GM11168 (cell line): ENCODE data around the gene HIRA.

Experiments used
- in situ Hi-C: fragments of 300-500 bp; cut with MboI; formaldehyde crosslinking; loops from one replicate; pipeline ENCODE4 v1.12.0; 2022; ENCODE audit warnings: low sequenced_read_pairs; ENCODE audit not compliant: unreplicated experiment

The HIRA gene

DNA sequence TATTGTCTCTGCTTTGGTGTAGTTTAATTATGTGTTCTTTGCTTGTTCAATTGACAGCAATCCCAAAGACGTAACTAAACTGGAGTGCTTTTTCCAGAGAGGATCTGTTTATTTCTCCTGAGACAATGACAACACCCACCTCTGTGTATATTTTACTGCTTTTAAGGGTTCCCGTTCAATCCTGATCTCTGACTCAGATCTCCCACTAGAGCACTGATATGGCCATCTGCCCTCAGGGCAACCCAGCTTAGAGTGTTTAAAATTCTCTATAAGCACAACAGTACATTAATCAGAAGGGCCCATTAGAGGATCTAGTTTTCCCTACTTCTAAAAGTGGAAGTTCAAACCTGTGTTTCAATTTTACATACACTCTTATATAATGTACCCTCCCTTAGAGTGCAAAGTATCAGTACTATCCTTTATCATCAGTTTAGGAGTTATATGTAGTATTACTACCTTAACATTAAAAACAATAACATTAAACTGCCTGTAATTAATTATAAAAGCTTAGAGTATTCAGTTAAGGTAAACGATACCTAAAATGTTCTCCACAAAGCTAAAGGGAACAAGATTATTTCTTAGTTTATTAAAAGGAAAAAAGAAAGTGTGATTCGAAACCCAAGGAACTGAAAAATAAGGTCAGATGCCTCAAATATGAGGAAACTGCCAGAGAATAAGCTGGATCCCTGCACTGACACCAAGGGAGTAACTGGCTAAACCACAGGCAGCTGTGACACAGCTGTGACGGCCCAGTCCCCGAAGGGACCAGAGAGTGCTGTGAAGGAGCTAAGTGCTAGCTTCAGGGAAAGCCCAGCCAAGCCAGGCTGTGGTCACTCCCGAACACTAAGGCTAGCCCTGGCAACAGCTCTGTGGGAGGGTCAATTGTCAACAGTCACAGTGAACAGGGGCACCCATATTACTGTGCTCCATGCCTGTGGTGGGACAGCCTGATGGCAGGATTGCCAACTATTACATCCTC is 32.2 kb upstream of the HIRA start:
- in situ Hi-C loops, result no loop called here

DNA sequence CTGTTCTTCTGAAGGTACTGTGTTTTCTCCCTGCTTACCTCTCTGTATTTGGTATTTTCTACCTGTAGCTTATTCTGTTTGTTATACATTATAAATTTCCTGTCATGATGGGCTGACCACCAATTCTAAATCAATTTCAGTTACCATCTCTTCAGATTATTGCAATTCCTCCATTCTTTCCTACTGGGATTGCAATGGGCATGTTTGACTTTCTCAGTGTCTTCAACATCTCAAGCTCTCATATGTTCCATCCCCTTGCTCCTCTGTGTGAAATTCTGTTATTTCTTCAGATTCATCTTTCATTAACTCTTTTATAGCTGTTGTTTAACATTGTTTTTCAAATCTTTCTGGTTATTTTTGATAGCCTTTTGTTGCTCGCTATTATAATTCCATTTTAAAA is 31.5 kb upstream of the HIRA start:
- in situ Hi-C loops, result no loop called here

DNA sequence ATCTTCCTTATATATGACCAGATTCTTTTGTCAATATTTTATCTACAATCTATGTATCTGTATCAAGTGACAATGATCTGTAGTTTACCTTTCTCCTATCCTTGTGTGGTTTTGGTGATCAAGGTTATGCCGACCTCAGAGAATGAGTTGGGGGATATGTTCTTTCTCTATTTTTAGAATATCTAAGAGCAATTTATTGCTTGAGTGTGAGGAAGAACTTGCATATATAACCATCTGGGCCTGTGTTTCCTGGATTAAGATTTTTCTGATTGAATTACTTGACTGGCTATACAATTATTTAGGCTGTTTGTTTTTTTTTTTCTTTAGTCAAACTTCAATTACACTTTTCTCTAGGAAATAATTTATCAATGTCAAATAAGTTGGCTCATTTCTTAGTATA is 30.0 kb upstream of the HIRA start:
- in situ Hi-C loops, result no loop called here

DNA sequence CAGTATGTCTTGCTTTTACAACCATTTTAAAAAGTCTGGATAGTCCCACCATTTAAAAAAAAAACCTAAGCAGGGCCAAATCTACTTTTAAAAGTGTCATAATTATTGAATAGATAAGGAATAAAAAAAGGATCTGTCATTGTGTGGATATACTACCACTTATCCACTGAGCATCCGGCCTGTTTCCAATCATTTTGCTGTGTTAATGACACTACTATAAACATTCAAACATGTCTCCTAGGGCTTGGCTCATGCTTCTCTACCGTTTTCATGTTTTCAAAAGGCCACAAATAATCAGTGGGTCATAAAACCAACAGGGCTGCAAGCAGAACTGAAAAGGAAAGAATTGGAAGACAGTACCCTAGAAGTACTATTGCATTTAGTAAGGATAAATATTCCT is 28.5 kb upstream of the HIRA start:
- in situ Hi-C loops, result no loop called here

DNA sequence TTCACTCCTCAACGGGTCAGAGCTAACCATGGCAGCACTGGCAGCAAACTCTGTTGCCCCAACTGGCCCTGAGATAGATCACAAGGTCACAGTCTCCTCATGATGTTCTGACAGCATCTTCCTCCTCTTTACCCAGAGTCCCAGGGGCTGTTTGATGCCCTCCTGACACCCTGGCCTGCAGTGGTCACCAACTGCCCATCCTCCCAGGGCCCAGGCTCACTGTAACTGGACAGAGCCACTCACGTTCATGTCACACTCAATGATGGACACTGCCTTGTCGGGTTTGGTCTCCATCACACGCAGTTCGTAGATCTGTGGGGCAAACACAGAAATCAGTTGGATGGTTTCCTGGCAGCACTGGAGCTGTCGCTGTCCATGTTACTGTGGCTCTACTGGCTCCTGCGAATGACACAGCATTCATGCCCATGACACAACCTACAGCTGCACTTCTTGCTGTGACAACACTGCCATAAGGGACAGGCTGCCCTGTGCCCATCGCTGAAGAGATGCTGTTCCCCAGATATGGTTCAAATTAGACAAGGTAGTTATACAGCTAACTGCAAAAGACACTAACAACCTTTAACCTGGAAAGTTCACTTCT is 26.4 kb upstream of the HIRA start:
- in situ Hi-C loops, result no loop called here

DNA sequence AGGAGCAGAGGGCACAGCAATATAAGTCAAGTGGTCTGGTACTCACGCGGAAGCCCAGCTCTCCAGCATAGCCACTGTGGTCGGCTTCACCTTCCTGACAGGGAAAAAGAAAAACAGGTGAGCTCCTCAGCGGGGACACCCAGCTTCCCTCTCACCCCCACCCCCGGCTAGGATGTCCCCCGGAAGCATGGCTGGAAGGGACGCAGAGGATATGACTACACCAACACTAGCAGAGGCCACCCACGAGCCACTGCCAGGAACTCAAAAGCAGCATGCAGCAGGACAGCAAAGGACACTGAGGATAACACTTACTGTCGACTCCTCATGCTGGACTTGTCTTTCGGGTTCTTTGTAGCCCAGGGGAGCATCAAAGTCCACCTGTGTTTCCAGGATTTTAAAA is 25.0 kb upstream of the HIRA start:
- in situ Hi-C loops, result no loop called here

DNA sequence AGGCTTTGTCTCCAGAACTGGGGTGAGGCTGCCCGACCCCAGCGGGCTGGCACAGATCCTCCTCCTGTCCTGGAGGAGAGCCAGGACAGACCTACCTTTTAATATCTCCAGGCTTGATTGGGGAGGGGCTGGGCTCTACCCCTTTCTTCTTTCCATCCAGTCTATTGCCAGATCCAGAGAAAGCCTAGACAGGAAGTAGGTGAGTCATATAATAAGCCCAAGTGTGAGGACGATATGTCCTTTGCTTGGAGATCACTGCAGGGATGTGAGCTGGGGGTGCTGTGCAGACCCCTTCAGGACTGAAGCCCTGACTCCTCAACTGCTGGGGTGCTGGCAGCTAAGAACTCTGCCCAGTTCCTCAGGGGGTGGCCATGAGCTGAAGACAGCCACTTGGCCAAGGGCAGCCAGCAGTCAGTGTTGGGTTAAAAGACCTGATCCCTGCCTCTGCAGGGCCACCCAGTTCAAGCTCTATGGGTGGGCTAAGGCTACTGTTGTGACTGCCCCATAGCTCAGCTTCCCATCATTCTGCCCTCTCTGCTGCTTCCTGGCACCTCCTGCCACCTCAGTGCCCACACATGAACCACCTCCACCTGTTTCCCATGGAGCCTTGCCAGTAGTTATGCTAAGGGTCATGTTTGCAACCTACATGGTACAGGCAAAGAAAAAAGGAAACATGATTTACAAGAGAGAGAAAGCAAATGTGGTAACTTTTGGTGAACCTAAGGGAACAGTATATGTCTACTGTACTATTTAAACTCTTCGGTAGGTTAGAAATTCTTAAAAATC is 24.2 kb upstream of the HIRA start:
- in situ Hi-C loops, result no loop called here

DNA sequence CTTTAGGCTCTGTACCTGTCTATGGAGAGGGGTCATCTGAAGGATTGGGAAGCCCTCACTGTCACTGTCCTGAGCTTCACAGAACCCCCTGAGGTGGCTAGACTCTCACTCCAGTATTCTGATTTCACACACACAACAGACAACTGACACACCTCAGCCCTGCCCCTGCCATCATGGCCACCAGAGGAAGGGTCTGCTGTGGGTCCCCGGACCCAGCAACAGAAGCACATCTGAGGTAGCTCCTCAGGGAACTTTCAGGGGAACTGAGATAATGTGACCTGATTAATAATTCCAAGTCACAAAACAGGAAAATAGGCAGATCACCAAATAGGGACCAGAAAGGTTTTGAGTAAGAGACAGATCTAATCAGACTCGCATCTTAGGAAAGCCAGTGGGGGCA is 23.5 kb upstream of the HIRA start:
- in situ Hi-C loops, result no loop called here

DNA sequence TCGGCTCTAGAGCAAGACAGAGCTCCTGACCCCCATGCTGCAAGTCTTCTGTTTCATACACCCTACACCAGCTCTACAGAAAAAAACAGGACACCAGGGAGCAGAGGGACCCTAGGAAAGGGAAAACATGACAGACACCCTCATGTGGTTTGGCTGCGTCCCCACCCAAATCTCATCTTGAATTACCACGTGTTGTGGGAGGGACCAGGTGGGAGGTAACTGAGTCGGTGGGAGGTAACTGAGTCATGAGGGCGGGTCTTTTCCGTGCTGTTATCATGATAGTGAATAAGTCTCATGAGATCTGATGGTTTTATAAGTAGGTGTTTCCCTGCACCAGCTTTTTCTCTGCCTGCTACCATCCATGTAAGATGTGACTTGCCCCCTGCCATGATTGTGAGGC is 22.6 kb upstream of the HIRA start:
- in situ Hi-C loops, result no loop called here

DNA sequence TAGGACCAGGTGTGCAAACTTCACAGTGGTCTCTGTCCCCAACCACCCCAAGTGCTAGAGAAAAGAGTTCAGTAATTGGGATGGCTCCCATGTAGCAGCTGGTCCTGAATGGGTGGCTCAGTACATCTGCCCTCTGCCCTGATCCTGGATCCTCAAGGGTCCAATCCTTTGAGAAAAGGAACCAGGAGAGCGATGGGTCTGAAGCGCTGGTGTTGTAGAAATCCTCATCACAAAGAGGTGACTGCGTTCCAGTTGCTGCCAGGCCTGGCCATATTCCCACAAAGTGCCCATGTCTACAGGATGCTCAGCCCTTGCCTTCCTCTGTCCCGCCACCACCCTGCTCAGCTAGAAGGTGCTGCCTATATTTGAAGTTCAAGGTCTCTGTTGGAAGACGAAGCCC is 22.2 kb upstream of the HIRA start:
- in situ Hi-C loops, result no loop called here

DNA sequence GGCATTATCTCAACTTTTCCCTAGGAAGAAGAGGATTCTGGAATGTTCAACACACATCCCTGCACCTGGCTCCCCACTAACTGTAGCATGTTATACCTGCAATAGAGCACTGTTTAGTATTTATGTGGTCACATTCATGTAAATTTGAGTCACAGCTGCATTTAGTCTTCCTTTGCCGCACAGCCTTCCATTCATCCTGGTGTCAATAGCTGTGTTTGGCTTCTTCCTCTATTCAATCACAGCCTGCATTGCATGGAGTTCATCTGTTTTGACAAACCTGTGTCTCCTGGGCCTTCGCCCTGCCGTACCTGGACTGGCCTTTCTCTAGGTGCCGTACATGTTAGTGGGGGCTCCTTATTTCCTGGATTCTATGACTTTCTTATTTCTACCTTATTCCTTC is 20.0 kb upstream of the HIRA start:
- in situ Hi-C loops, result no loop called here

DNA sequence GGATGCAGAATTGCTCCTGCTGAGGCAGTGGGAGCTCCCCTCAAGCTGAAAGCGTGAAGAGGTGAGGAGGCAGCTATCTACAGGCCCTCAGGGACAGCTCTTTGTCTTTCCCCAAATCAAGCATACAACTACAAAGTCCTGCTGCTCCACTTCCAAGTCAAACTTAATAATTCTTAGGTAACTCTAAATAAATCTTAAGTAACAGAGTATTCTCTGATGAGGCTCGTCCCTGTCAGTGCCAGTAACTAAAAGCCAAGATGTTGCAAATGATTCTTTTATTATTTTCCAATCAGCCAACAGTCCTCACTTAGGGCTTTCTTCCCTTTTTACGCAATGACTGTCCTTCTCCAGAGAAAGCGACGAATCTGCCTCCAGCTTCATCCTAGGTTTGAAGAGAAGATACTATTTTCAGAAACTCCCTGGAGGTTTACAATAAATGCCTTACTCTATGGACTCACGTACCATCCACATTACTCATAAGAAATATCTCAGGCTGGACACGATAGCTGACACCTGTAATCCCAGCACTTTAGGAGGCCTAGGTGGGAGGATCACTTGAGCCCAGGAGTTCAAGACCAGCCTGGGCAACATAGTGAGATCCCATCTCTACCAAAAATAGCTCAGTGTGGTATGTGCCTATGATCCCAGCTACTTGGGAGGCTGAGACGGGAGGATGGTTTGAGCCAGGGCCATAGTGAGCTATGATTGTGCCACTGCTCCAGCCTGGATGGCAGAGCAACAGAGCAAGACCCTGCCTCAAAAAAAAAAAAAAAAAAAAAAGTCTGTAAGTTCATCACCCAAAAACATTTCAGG is 19.0 kb upstream of the HIRA start:
- in situ Hi-C loops, result no loop called here

DNA sequence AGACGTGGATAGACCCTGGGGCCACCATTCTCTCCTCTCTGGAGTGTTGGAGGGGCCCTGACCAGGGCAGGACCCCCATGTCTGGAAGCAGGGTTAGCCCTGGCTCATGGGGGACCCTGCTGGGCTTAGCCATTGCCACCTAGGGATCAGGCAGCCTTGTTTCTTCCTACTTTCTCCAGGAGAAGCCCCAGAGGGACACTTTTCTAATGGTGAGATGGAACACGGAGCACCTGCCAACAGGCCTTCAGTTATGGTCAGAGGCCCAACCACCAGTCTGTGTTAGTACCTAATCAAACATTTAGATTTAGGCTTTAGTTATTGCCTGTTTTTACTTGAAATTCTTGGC is 17.9 kb upstream of the HIRA start:
- in situ Hi-C loops, result no loop called here

DNA sequence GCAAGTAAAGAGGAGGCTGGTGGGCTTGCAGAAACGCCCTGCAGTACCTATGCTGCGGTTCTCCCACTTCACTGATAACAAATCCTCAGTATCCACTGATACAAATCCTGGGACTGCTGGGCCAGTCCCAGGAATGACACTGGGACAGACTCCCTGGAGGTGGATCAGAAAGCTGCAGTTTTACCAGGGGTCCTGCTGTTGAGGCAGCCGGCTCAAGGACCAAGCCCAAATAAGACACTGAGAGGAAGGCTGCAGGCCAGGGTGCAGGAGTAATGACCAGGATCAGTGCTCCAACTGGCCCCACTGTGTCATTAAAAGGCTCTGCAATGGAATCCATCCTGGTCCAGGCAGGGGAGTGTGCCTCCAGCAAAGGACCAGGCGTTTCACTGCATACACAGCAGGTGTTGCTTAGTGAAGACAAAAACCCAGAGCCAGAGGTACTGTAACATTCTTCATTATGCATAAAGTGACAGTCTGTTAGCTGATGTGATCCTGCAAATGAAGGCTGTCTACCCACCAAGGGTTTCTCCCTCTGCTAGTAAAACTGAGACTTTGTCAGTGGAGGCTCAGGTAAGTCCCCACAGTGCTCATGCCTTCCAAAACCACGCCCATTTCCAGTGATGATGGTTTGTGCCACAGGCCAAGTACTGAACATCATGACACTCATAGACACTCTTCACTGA is 17.3 kb upstream of the HIRA start:
- in situ Hi-C loops, result no loop called here

DNA sequence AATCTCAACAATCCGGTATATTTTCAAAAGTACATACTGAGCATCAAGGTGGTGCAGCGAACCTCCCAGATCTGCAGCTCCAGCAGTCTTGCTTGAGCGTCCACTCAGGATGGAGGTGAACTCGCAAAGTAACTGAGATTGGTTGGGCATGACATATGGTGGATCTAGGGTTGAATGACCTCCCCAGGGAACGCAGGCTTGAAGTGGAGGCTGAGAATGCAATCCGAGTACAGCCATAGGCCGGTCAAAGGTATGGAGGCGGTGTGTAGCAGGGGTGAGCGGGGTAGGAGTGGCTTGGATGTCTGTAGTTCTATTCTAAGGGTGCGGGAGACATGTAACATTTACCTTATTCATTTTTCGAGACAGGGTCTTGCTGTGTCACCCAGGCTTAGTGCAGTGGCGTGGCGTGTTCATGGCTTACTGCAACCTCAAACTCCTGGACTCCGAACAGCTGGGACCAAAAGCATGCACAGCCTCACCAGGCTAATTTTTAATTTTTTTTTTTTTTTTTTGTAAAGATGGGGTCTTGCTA is 16.6 kb upstream of the HIRA start:
- in situ Hi-C loops, result no loop called here

DNA sequence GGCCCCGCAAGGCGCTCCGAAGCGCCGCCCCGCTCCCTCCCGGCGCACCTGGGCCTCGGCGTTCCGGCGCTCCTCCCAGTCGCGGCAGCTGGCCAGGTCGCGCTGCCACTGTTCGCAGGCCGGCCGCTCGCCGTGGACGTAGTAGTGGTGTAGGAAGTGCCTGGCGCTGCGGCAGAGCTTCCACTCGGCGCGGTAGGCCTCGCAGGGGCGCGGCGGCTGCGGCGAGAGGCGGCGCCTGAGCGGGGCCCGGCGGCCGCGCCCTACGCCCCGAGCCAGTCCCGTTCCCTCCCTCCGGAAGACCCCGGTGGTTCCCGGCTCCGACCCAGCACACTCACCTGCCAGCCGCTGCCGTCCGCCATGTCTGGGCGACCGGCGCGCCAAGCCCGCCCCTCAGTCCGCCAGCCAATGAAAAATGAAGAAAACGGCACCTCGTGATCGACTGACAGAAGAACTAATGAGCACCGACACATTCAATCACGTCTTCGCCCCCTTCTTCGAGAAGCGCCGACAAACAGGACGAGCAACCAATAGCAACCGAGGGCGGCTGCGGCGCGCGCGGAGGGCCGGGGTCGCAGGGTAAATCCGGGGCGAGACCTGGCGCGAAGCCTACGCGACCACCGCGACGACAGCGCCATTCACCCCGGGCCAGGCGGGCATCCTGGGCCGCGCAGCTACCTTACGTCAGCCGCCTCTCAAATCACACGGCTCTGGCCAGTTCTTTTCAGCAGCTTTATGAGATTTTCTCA is 16.0 kb upstream of the HIRA start, which contains the start of gene C22orf39:
Gene C22orf39, minus strand, starts transcription at position 382 of the 746 bp plus-strand sequence. Its CDS starts 23 bp downstream, at position 359.
- in situ Hi-C loops, result no loop called here

DNA sequence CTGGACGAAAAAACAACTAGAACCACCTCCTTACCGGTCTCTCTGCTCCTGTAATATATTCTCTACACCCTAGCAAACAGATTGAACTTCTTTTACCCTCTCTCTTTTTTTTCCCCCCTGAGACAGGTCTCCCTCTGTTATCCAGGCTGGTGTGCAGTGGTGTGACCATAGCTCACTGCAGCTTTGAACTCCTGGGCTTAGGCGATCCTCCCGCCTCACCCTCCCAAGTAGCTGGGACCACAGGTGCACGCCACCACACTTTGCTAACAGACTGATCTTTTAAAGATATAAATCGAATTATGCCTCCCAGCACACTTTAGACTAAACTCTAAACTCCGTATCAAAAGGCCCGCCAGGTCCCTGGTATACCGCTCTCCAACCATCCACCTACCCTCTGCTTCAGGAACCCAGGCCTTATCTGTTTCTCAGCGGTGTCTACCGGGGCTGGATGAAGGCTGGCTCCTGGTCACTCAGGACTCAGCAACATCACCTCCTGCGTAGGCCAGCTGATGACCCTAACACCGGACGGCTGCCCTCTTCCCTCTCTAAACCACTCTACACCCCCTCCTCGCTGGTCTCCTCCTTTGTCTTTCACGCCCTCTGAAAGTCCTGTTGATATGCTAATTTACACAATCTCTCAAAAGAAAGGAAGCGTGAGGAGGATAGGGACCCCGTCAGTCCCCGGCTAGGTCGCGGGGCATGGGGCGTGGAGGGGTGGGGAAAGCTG is 15.2 kb upstream of the HIRA start:
- in situ Hi-C loops, result no loop called here
